Measurements from ENCODE around the gene MRM3. TPM values are rescaled to one million over a fixed set of nuclear protein-coding genes. Genes with fewer than 3 reads are reported as not detected.
A peak's percentile ranks its signal among the peaks of the same experiment; 100 is the strongest.

MRM3 gene
- polyA plus RNA-seq = 20.0 and 24.0 TPM in 2 replicates
- 25.7 and 33.6 TPM in 2 replicates for polyA minus RNA-seq

- peaks cover 46% of the 10 kb centered on the region for H3K79me2 ChIP-seq (replicated peaks; ENCODE audit: insufficient read depth, low read length)
- peak within 1 kb of the TSS; percentile 96 for H3K4me3 ChIP-seq (ENCODE audit: low read length)
- H3K4me2 ChIP-seq (ENCODE audit: low read length) = peak within 1 kb of the TSS; percentile 91
- H3F3A ChIP-seq (ENCODE audit: insufficient read depth, low read length, poor library complexity, severe bottlenecking) = no peaks in the 10 kb centered on the region
- H4K20me1 ChIP-seq (ENCODE audit: insufficient read depth) = no peaks in the 10 kb centered on the region
- no peaks in the 10 kb centered on the region for H3K9me3 ChIP-seq (ENCODE audit: low read length)
- H3K9ac ChIP-seq (ENCODE audit: low read length) = peak within 1 kb of the TSS; percentile 81
- peak within 1 kb of the TSS; percentile 76 for H3K27ac ChIP-seq (ENCODE audit: low read length)
- H2AFZ ChIP-seq (ENCODE audit: low read depth, low read length) = peak within 1 kb of the TSS; percentile 69
- H3K27me3 ChIP-seq (ENCODE audit: insufficient read depth, low read depth, low read length) = no peaks in the 10 kb centered on the region
- no peaks in the 10 kb centered on the region for H3K9me2 ChIP-seq (ENCODE audit: insufficient read depth, low read length)
- no peaks in the 10 kb centered on the region for H3K36me3 ChIP-seq (ENCODE audit: insufficient read depth, low read length)
- TF ChIP-seq MXI1 (conservative IDR thresholded peaks at IDR 0.05; ENCODE audit: poor library complexity, severe bottlenecking) (peak; percentile 98), TAF1 (IDR thresholded peaks at IDR 0.05; ENCODE audit: low read depth) (peak; percentile 44), SMC3 (conservative IDR thresholded peaks at IDR 0.05; ENCODE audit: poor library complexity) (peak; percentile 63), REST (IDR thresholded peaks at IDR 0.05; ENCODE audit: borderline replicate concordance) (no peak), RAD21 (conservative IDR thresholded peaks at IDR 0.05) (peak; percentile 41), CTCF (IDR thresholded peaks at IDR 0.05; ENCODE audit: poor library complexity, severe bottlenecking) (peak; percentile 35), EP300 (conservative IDR thresholded peaks at IDR 0.05; ENCODE audit: poor library complexity, severe bottlenecking) (peak; percentile 72), POLR2AphosphoS5 (IDR thresholded peaks at IDR 0.05) (peak; percentile 96), EZH2 (IDR thresholded peaks at IDR 0.05; ENCODE audit: borderline replicate concordance, insufficient read depth, low read length, poor library complexity, severe bottlenecking) (no peak)
Observed at GRCh38 chr17:781805-782731, at the start of gene MRM3, which contains the start of gene GLOD4. Gene MRM3 (plus strand): TSS chr17:782353. CDS start chr17:782379, 26 bp downstream. Gene GLOD4 (minus strand): TSS chr17:782280. CDS start chr17:782255, 25 bp downstream.

GRCh38 chr17:732902-733720, 49.0 kb upstream of the MRM3 start:
- peak overlapping the region; percentile 78 for H3K4me2 ChIP-seq (ENCODE audit: low read length)
- TF ChIP-seq EZH2 (IDR thresholded peaks at IDR 0.05; ENCODE audit: borderline replicate concordance, insufficient read depth, low read length, poor library complexity, severe bottlenecking) (no peak), MXI1 (conservative IDR thresholded peaks at IDR 0.05; ENCODE audit: poor library complexity, severe bottlenecking) (peak; percentile 73), REST (IDR thresholded peaks at IDR 0.05; ENCODE audit: borderline replicate concordance) (no peak), CTCF (IDR thresholded peaks at IDR 0.05; ENCODE audit: poor library complexity, severe bottlenecking) (no peak), SMC3 (conservative IDR thresholded peaks at IDR 0.05; ENCODE audit: poor library complexity) (no peak)
- peaks cover 3% of the 10 kb centered on the region for H3K36me3 ChIP-seq (ENCODE audit: insufficient read depth, low read length)
- H3K9ac ChIP-seq (ENCODE audit: low read length) = peak overlapping the region; percentile 79
- H3K27ac ChIP-seq (ENCODE audit: low read length) = peak overlapping the region; percentile 58
- H3K4me3 ChIP-seq (ENCODE audit: low read length) = peak overlapping the region; percentile 86
- peak overlapping the region; percentile 4 for H2AFZ ChIP-seq (ENCODE audit: low read depth, low read length)
- no peaks in the 10 kb centered on the region for H3K9me3 ChIP-seq (ENCODE audit: low read length)
- H3K27me3 ChIP-seq (ENCODE audit: insufficient read depth, low read depth, low read length) = no peaks in the 10 kb centered on the region
- H3K79me2 ChIP-seq (replicated peaks; ENCODE audit: insufficient read depth, low read length) = peaks cover 19% of the 10 kb centered on the region
- no peaks in the 10 kb centered on the region for H3K9me2 ChIP-seq (ENCODE audit: insufficient read depth, low read length)
- peaks cover 3% of the 10 kb centered on the region for H3F3A ChIP-seq (ENCODE audit: insufficient read depth, low read length, poor library complexity, severe bottlenecking)
- no peaks in the 10 kb centered on the region for H4K20me1 ChIP-seq (ENCODE audit: insufficient read depth)
